IMR-90 (cell line): ENCODE data around the gene BCAS4. TPM values are rescaled to one million over a fixed set of nuclear protein-coding genes. Genes with fewer than 3 reads are reported as not detected.

Source experiments
- ATAC-seq: fragments of 200-7000 bp; cut with Tn5 transposase; 2 replicates; pipeline ENCODE4 v1.9.1; 2020; ENCODE audit warnings: low read depth, mild to moderate bottlenecking, moderate library complexity
- BruUV-seq: library from RNA; stranded (reverse); fragments of 400-500 nt; replicated peaks from 2 replicates; lab custom pipeline; 2021; lab: Mats Ljungman, UMichigan
- CTCF ChIA-PET: fragments of 300-600 bp; formaldehyde crosslinking; extraction: SDS; loops from one replicate; lab custom pipeline; 2021; ENCODE audit warnings: antibody characterized with exemption; lab: Yijun Ruan, JAX
- POLR2A ChIA-PET: fragments of 300-600 bp; sonication (Branson Sonifier 250); formaldehyde crosslinking; loops from one replicate; lab custom pipeline; 2022; ENCODE audit warnings: antibody characterized with exemption; ENCODE audit not compliant: unreplicated experiment; lab: Charles Lee
- DNase-seq: peaks from one replicate; pipeline ENCODE4 v3.0.0; 2013
- H2AFZ ChIP-seq: replicated peaks from 2 replicates; pipeline ENCODE3; 2013; ENCODE audit warnings: low read length, mild to moderate bottlenecking; ENCODE audit not compliant: poor library complexity
- H2AK5ac ChIP-seq: 2 replicates; pipeline ENCODE4 v1.6.1; 2013; ENCODE audit warnings: low read depth, low read length, inconsistent platforms
- H2AK9ac ChIP-seq: replicated peaks from 2 replicates; pipeline ENCODE3; 2013; ENCODE audit warnings: mild to moderate bottlenecking, low read depth, low read length, moderate library complexity; ENCODE audit not compliant: poor library complexity
- H2BK120ac ChIP-seq: 2 replicates; pipeline ENCODE4 v1.6.1; 2013; ENCODE audit warnings: low read depth, low read length, inconsistent platforms
- H2BK15ac ChIP-seq: 3 replicates; pipeline ENCODE4 v1.6.1; 2013; ENCODE audit warnings: low read depth, low read length, inconsistent platforms
- H2BK20ac ChIP-seq: 2 replicates; pipeline ENCODE4 v1.6.1; 2013; ENCODE audit warnings: low read depth, mild to moderate bottlenecking, inconsistent platforms, low read length, moderate library complexity
- H2BK5ac ChIP-seq: 2 replicates; pipeline ENCODE4 v1.6.1; 2013; ENCODE audit warnings: mild to moderate bottlenecking, low read depth, low read length, inconsistent platforms; ENCODE audit not compliant: poor library complexity, severe bottlenecking
- H3K14ac ChIP-seq: replicated peaks from 2 replicates; pipeline ENCODE4 v1.6.1; 2013; ENCODE audit warnings: low read depth, low read length, inconsistent platforms
- H3K18ac ChIP-seq: 2 replicates; pipeline ENCODE4 v1.6.1; 2013; ENCODE audit warnings: low read depth, low read length, control low read depth
- H3K23ac ChIP-seq: 2 replicates; pipeline ENCODE4 v1.6.1; 2013; ENCODE audit warnings: low read depth, low read length, inconsistent platforms
- H3K27ac ChIP-seq: 2 replicates; pipeline ENCODE4 v1.5.1; 2013; ENCODE audit warnings: mild to moderate bottlenecking, control low read depth, low read length; ENCODE audit not compliant: insufficient read depth
- H3K27me3 ChIP-seq: 2 replicates; pipeline ENCODE4 v1.6.1; 2013; ENCODE audit warnings: low read length; ENCODE audit not compliant: control insufficient read depth, insufficient read depth
- H3K36me3 ChIP-seq: 2 replicates; pipeline ENCODE4 v1.6.1; 2013; ENCODE audit warnings: low read length, mixed read lengths; ENCODE audit not compliant: control insufficient read depth, insufficient read depth
- H3K4ac ChIP-seq: 2 replicates; pipeline ENCODE4 v1.6.1; 2013; ENCODE audit warnings: low read depth, low read length, inconsistent platforms
- H3K4me1 ChIP-seq: 2 replicates; pipeline ENCODE4 v1.6.1; 2013; ENCODE audit warnings: low read length, mixed read lengths; ENCODE audit not compliant: control insufficient read depth, insufficient read depth
- H3K4me2 ChIP-seq: 2 replicates; pipeline ENCODE4 v1.6.1; 2013; ENCODE audit warnings: low read depth, mild to moderate bottlenecking, control low read depth, low read length, moderate library complexity
- H3K4me3 ChIP-seq: 2 replicates; pipeline ENCODE4 v1.5.1; 2013; ENCODE audit warnings: low read depth, mild to moderate bottlenecking, control low read depth, low read length, moderate library complexity; ENCODE audit not compliant: insufficient read depth
- H3K56ac ChIP-seq: 2 replicates; pipeline ENCODE4 v1.6.1; 2013; ENCODE audit warnings: low read length, inconsistent platforms; ENCODE audit not compliant: insufficient read depth; ENCODE audit errors: extremely low read depth
- H3K79me1 ChIP-seq, 2 experiments: 2 replicates each; pipeline ENCODE4 v1.6.1; 2013; ENCODE audit warnings: low read length in 2 of 2, inconsistent platforms in 1 of 2, low read depth in 1 of 2
- H3K9ac ChIP-seq: 2 replicates; pipeline ENCODE4 v1.6.1; 2013; ENCODE audit warnings: low read depth, low read length, control low read depth
- H3K9me1 ChIP-seq: 2 replicates; pipeline ENCODE4 v1.6.1; 2013; ENCODE audit warnings: low read length, inconsistent platforms; ENCODE audit not compliant: insufficient read depth
- H3K9me3 ChIP-seq: 2 replicates; pipeline ENCODE4 v1.6.1; 2013; ENCODE audit warnings: low read length; ENCODE audit not compliant: control insufficient read depth, insufficient read depth
- H4K20me1 ChIP-seq: 2 replicates; pipeline ENCODE4 v1.6.1; 2013; ENCODE audit warnings: low read length, inconsistent platforms; ENCODE audit not compliant: insufficient read depth
- H4K5ac ChIP-seq: 2 replicates; pipeline ENCODE4 v1.6.1; 2013; ENCODE audit warnings: mild to moderate bottlenecking, low read depth, low read length, control low read depth
- H4K8ac ChIP-seq, 2 experiments: 2 replicates each; pipeline ENCODE4 v1.6.1; 2013; ENCODE audit warnings: low read depth in 2 of 2, low read length in 2 of 2, control low read depth in 1 of 2, inconsistent platforms in 1 of 2
- H4K91ac ChIP-seq: 2 replicates; pipeline ENCODE4 v1.6.1; 2013; ENCODE audit warnings: low read depth, low read length, inconsistent platforms; ENCODE audit not compliant: insufficient read depth
- BHLHE40 ChIP-seq: fragments of 150-350 bp; IDR thresholded peaks from 2 replicates; pipeline ENCODE4 v1.6.1; 2016; ENCODE audit warnings: mild to moderate bottlenecking, low read depth, low read length
- CHD1 ChIP-seq: IDR thresholded peaks from 2 replicates; pipeline ENCODE4 v1.6.1; 2012; ENCODE audit warnings: low read depth, low read length, improper control_type of control experiment
- CTCF ChIP-seq: conservative IDR thresholded peaks from 2 replicates; pipeline ENCODE4 v1.5.1; 2012; ENCODE audit warnings: mild to moderate bottlenecking, low read depth, low read length, improper control_type of control experiment
- MAFK ChIP-seq: IDR thresholded peaks from 2 replicates; pipeline ENCODE4 v1.6.1; 2012; ENCODE audit warnings: low read depth, low read length, improper control_type of control experiment
- MAZ ChIP-seq: IDR thresholded peaks from 2 replicates; pipeline ENCODE4 v1.6.1; 2012; ENCODE audit warnings: low read depth, mild to moderate bottlenecking, low read length, improper control_type of control experiment, moderate library complexity, borderline replicate concordance
- POLR2A ChIP-seq: IDR thresholded peaks from 2 replicates; pipeline ENCODE4 v1.6.1; 2012; ENCODE audit warnings: mild to moderate bottlenecking, low read depth, low read length
- RCOR1 ChIP-seq: IDR thresholded peaks from 2 replicates; pipeline ENCODE4 v1.6.1; 2012; ENCODE audit warnings: mild to moderate bottlenecking, low read length, improper control_type of control experiment; ENCODE audit not compliant: insufficient replicate concordance
- WGBS, 2 experiments: methylation state at CpG; one replicate each; pipeline versions ENCODE4 v1.1.5 to v1.1.7; 2013; ENCODE audit warnings: missing lambda C conversion rate in 2 of 2; ENCODE audit not compliant: insufficient read length in 1 of 2; ENCODE audit errors: extremely low coverage in 2 of 2; 5-methylcytosine and 5-hydroxymethylcytosine counted together
- dilution Hi-C: fragments of 300-500 bp; cut with HindIII; formaldehyde crosslinking; loops from one replicate; pipeline ENCODE4 v1.14.3; 2018; ENCODE audit warnings: low sequenced_read_pairs; ENCODE audit not compliant: unreplicated experiment
- in situ Hi-C: fragments of 300-500 bp; cut with MboI; formaldehyde crosslinking; loops from 3 replicates; pipeline ENCODE4 v1.14.3; 2019; ENCODE audit warnings: low sequenced_read_pairs, inconsistent platforms, mixed read lengths
- intact Hi-C: fragments of 100-400 bp; cut with micrococcal nuclease; formaldehyde crosslinking; loops from 2 replicates; pipeline ENCODE4 v1.10.0; 2022
- polyA plus RNA-seq, 3 experiments: library from polyadenylated mRNA; depleted of rRNA; stranded (reverse); fragments of >200 nt; gene quantifications; 2 replicates each; pipeline ENCODE4 v1.2.3, GENCODE V29; 2012; ENCODE audit warnings: low replicate concordance in 1 of 3
- total RNA-seq: library from RNA; depleted of rRNA; stranded (reverse); fragments of >200 nt; gene quantifications from 2 replicates; pipeline ENCODE4 v1.2.3, GENCODE V29; 2012
- TF ChIP-seq, protein P1 (sequence below): fragments of 150-350 bp; IDR thresholded peaks from 2 replicates; pipeline ENCODE4 v1.6.1; 2017; ENCODE audit warnings: mild to moderate bottlenecking, antibody characterized with exemption, low read length, low read depth

BCAS4 gene
- total and polyA plus RNA-seq, 2 of the 4 experiments (the other 2 are of a cell fraction), result 42.7 to 47.5 TPM

DNA sequence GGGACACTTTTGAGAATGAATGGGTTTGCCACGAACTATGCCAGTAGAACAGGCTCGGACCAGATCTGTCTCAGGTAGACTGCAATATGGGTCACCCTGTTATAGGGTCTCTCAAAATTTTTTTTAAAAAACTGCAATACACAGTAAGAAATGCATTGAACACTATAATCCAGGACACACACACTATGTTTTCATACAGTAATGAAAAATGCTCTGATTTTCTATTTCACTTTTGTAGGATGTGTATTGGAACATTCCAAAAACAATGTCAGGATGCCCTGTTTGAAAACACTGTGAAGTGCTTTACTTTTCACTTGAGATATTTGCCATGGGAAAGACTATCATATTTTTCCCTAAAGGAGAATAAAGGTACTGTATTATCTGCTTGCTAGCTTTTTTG is 38.4 kb upstream of the BCAS4 start:
- no peak for ATAC-seq
- WGBS, 2 experiments, result no CpG with 5 or more reads among the region's 2 CpGs
- H4K8ac ChIP-seq, result no peak overlapping the region

More for the DNA sequence above, 38.4 kb upstream of the BCAS4 start:
- H3K23ac ChIP-seq, result no peak overlapping the region
- peaks cover 2% of the 10 kb centered on the region; the same call in 1 of the 2 replicates for H3K27me3 ChIP-seq
- CTCF ChIA-PET, result no interaction called here
- no peak overlapping the region for H4K5ac ChIP-seq
- H3K27ac ChIP-seq, result no peak overlapping the region
- no peak overlapping the region for H2AK9ac ChIP-seq
- POLR2A ChIA-PET, result no interaction called here
- no peak overlapping the region for H2AFZ ChIP-seq
- H3K14ac ChIP-seq, result no peak overlapping the region
- no peaks in the 10 kb centered on the region for H3K36me3 ChIP-seq
- H2BK15ac ChIP-seq, result no peak overlapping the region
- no peak overlapping the region for H3K56ac ChIP-seq
- no TSS peak for BruUV-seq
- H2BK120ac ChIP-seq, result no peak overlapping the region
- dilution Hi-C loops (no loop called here), intact Hi-C loops (no loop called here), in situ Hi-C loops (no loop called here)
- H2AK5ac ChIP-seq, result no peak overlapping the region
- no peak overlapping the region for H3K18ac ChIP-seq
- no peak overlapping the region for H3K9ac ChIP-seq
- H4K91ac ChIP-seq, result no peak overlapping the region
- H3K79me1 ChIP-seq, result no peaks in the 10 kb centered on the region
- no peak overlapping the region for H3K4me2 ChIP-seq
- no peak overlapping the region for H2BK5ac ChIP-seq
- no peaks in the 10 kb centered on the region; the same call in 1 of the 2 replicates for H3K4me1 ChIP-seq
- H3K4me3 ChIP-seq, result no peak overlapping the region
- no peak overlapping the region for H3K4ac ChIP-seq
- DNase-seq, result no peak
- H3K9me1 ChIP-seq, result no peaks in the 10 kb centered on the region; the same call in 1 of the 2 replicates
- H2BK20ac ChIP-seq, result no peak overlapping the region
- no peaks in the 10 kb centered on the region for H3K9me3 ChIP-seq
- no peaks in the 10 kb centered on the region for H4K20me1 ChIP-seq
- TF ChIP-seq RCOR1, result no peak
- TF ChIP-seq BHLHE40, result no peak
- TF ChIP-seq CHD1, result no peak
- TF ChIP-seq, protein P1, sequence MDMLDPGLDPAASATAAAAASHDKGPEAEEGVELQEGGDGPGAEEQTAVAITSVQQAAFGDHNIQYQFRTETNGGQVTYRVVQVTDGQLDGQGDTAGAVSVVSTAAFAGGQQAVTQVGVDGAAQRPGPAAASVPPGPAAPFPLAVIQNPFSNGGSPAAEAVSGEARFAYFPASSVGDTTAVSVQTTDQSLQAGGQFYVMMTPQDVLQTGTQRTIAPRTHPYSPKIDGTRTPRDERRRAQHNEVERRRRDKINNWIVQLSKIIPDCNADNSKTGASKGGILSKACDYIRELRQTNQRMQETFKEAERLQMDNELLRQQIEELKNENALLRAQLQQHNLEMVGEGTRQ, result no peak
- no peak for TF ChIP-seq MAFK
- TF ChIP-seq CTCF, result no peak
- TF ChIP-seq POLR2A, result no peak
- TF ChIP-seq MAZ, result no peak
